ENCODE measurements around the gene TSC1.
A peak's percentile ranks its signal among the peaks of the same experiment; 100 is the strongest.

TSC1 gene

DNA sequence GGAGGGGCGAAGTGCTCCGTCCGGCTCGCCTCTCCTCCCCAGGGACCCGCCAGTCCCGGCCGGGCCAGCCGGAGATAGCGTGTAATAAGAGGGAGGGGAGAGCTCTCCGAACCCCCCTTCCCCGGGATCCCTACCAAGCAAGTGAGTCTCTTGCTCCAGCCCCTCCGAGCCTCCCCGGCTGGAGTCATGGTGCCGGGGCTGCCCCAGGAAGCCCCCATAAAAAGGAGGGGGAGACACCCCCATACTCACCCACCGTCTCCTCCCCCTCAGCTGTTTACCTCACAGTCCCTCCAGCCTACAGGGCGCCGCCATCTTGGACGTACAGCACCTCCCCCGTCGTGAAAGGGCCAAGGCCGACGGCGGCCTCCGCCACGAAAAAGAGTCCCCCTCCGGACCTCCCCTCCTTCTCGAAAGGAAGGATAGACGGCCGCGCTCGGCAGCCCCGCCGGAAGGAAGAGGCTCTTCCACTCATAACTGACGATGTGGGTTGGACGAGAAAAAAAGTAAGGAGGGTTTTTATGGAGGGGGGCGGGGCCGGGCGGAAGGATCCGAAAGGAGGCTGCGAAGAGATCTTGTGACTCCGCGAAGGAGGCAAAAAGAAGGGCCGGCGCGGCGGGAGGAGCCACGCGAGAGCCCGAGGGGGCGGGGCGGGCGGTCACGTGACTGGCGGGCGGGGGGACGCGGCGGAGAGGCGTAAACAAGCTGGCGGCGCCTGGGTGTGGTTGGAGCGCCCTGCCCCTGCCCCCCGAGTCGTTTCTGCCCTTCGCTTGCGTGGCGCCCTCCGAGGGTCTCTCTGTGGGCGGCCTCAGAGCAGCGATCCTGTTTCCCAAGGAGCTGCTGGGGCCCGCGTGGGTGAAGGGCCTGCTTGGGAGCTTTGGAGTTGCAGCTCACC lies at the start of gene TSC1:
TSC1 (minus strand) TSS at position 323 of the 892 bp plus-strand sequence. CDS start 15,744 bp downstream, outside the sequence.
- Histone ChIP-seq H4K20me1 (ENCODE audit: insufficient read depth, low read length, poor library complexity, severe bottlenecking) (peaks cover 8% of the 10 kb centered on the region), H3K9me3 (ENCODE audit: insufficient read depth, low read depth, low read length) (no peaks in the 10 kb centered on the region), H3K9me2 (replicated peaks; ENCODE audit: low read depth, low read length) (no peaks in the 10 kb centered on the region), H3K4me1 (ENCODE audit: insufficient read depth, low read length, poor library complexity, severe bottlenecking) (peaks cover 26% of the 10 kb centered on the region), H3K36me3 (ENCODE audit: insufficient read depth, low read length) (no peaks in the 10 kb centered on the region), H3K4me2 (ENCODE audit: low read depth, low read length, poor library complexity, severe bottlenecking) (peak within 1 kb of the TSS; percentile 85), H3K27me3 (ENCODE audit: insufficient read depth, low read length, poor library complexity, severe bottlenecking) (no peaks in the 10 kb centered on the region), H3K79me2 (ENCODE audit: insufficient read depth, low read length) (peaks cover 49% of the 10 kb centered on the region), H3K9ac (ENCODE audit: low read depth, low read length, poor library complexity, severe bottlenecking) (peak within 1 kb of the TSS; percentile 88), H2AFZ (ENCODE audit: low read length) (peak within 1 kb of the TSS; percentile 90), H3K4me3 (ENCODE audit: low read length, poor library complexity, severe bottlenecking) (peak within 1 kb of the TSS; percentile 97), H3F3A (ENCODE audit: low read depth) (no peaks in the 10 kb centered on the region)
- no peak for TF ChIP-seq EZH2phosphoT487 (IDR thresholded peaks at IDR 0.05; ENCODE audit: borderline replicate concordance)
- TF ChIP-seq CTCF (conservative IDR thresholded peaks at IDR 0.05; ENCODE audit: low read length) = no peak

- H3K36me3 ChIP-seq (ENCODE audit: insufficient read depth, low read length) = peaks cover 46% of the 10 kb centered on the region
- H3K4me3 ChIP-seq (ENCODE audit: low read length, poor library complexity, severe bottlenecking) = no peak overlapping the region
- H3F3A ChIP-seq (ENCODE audit: low read depth) = peaks cover 31% of the 10 kb centered on the region
- H3K4me2 ChIP-seq (ENCODE audit: low read depth, low read length, poor library complexity, severe bottlenecking) = peak overlapping the region; percentile 82
- H3K9me3 ChIP-seq (ENCODE audit: insufficient read depth, low read depth, low read length) = no peaks in the 10 kb centered on the region
- TF ChIP-seq CTCF (conservative IDR thresholded peaks at IDR 0.05; ENCODE audit: low read length) (no peak), EZH2phosphoT487 (IDR thresholded peaks at IDR 0.05; ENCODE audit: borderline replicate concordance) (no peak)
- H4K20me1 ChIP-seq (ENCODE audit: insufficient read depth, low read length, poor library complexity, severe bottlenecking) = no peaks in the 10 kb centered on the region
- H3K9ac ChIP-seq (ENCODE audit: low read depth, low read length, poor library complexity, severe bottlenecking) = peak overlapping the region; percentile 74
- H3K9me2 ChIP-seq (replicated peaks; ENCODE audit: low read depth, low read length) = no peaks in the 10 kb centered on the region
- peaks cover 77% of the 10 kb centered on the region for H3K4me1 ChIP-seq (ENCODE audit: insufficient read depth, low read length, poor library complexity, severe bottlenecking)
- no peak overlapping the region for H2AFZ ChIP-seq (ENCODE audit: low read length)
- H3K27me3 ChIP-seq (ENCODE audit: insufficient read depth, low read length, poor library complexity, severe bottlenecking) = no peaks in the 10 kb centered on the region
- H3K79me2 ChIP-seq (ENCODE audit: insufficient read depth, low read length) = peaks cover 39% of the 10 kb centered on the region
Observed at GRCh38 chr9:132993511-132993939, 49.1 kb upstream of the TSC1 start.

DNA sequence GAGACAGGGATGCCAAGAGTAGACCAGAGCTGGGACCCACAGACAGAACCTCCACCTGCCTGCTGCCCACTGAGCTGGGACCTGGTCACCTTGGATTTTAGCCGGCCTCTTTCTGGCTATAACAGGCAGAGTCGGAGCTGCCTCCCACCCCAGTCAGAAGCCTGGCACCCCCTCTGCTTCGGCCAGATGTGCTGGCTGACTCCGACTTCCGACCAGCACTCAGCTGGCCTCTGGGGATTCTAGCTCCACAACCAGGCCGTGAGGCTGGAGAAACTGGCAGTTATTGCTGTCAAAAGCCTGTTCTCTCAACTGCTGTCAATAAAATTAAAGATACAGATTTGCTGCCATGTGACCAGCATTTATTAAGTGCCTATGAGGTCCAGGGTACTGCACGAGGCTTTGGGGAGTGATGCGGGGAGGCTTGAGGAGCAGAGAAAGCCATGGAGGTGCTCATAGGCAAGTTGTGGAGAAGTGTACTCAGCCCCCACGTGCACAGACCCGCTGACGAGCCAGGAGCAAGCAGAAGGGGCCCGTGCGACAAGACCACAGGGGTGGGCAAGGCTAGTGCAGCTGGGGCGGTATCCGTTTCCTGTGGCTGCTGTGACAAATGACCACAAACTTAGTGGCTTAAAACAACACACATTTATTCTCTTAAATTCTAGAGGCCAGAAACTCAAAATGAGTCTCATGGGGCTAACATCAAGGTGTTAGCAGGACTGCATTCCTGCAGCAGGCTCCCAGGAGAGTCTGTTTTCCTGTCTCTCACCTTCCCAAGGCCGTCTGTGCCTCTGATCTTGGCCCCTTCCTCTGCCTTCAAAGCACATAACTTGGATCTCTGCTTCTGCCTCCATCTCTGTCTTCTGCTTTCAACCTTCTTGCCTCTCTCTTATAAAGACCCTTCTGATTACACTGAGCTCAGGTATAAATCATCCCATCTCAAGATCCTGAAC lies 47.2 kb upstream of the TSC1 start:
- TF ChIP-seq CTCF (conservative IDR thresholded peaks at IDR 0.05; ENCODE audit: low read length) (no peak), EZH2phosphoT487 (IDR thresholded peaks at IDR 0.05; ENCODE audit: borderline replicate concordance) (no peak)
- peak overlapping the region; percentile 82 for H3K9ac ChIP-seq (ENCODE audit: low read depth, low read length, poor library complexity, severe bottlenecking)
- H3K79me2 ChIP-seq (ENCODE audit: insufficient read depth, low read length) = peaks cover 58% of the 10 kb centered on the region
- no peaks in the 10 kb centered on the region for H3K9me2 ChIP-seq (replicated peaks; ENCODE audit: low read depth, low read length)
- peak overlapping the region; percentile 82 for H3K4me2 ChIP-seq (ENCODE audit: low read depth, low read length, poor library complexity, severe bottlenecking)
- H3F3A ChIP-seq (ENCODE audit: low read depth) = peaks cover 31% of the 10 kb centered on the region
- H3K4me1 ChIP-seq (ENCODE audit: insufficient read depth, low read length, poor library complexity, severe bottlenecking) = peaks cover 83% of the 10 kb centered on the region
- H3K4me3 ChIP-seq (ENCODE audit: low read length, poor library complexity, severe bottlenecking) = peak overlapping the region; percentile 62
- H3K27me3 ChIP-seq (ENCODE audit: insufficient read depth, low read length, poor library complexity, severe bottlenecking) = no peaks in the 10 kb centered on the region
- no peaks in the 10 kb centered on the region for H3K9me3 ChIP-seq (ENCODE audit: insufficient read depth, low read depth, low read length)
- H3K36me3 ChIP-seq (ENCODE audit: insufficient read depth, low read length) = peaks cover 65% of the 10 kb centered on the region
- no peak overlapping the region for H2AFZ ChIP-seq (ENCODE audit: low read length)
- H4K20me1 ChIP-seq (ENCODE audit: insufficient read depth, low read length, poor library complexity, severe bottlenecking) = no peaks in the 10 kb centered on the region
